K562 (cell line): ENCODE data around the gene HIPK2.

Experiments
- ILK ChIP-seq: fragments of 450-650 bp; IDR thresholded peaks from 2 replicates; pipeline ENCODE4 v1.6.1; 2016; ENCODE audit warnings: missing genetic modification characterization, low read depth, mild to moderate bottlenecking, missing compliant biosample characterization, moderate library complexity, borderline replicate concordance
- KAT7 ChIP-seq: sonication (generic); formaldehyde crosslinking; IDR thresholded peaks from 2 replicates; pipeline ENCODE4 v1.8.0; 2022; ENCODE audit warnings: missing genetic modification reagents, mild to moderate bottlenecking, borderline replicate concordance

DNA sequence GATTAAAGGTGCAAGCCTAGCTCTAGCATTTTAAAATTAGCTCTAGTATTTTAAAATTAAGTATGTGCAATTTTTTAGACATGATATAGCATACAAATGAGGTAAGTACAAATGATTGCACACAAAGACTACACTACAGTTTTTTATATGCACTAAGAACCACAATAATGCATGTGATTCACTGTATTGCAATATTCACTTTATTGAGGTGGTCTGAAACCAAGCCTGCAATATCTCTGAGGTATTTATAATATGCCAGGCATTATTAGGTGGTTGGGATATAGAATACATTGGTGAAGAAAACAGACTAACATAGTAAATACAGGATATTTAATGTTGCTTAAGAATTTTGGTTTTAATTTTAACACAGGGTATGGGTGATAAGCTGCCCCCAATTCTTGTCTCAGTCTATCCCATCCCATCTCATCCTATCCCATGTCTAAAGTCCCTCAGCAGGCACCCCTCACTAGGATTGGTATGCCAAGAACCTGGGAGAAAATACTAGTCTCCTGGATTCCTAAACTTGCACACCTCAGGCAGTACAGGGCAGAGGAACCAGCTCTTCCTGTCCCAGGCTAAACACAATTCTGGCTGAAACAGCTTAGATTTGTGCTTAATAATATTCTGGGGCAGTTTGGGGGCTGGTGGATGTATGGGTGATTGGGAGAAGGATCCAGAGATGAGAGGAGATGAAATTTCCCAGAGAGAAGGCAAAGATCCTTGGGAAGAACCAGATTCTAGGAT, 90.4 kb downstream of the HIPK2 start:
- TF ChIP-seq ILK (tag) = no peak
- no peak for TF ChIP-seq KAT7 (CRISPR knock-in tag)
